HG02943 (cell line): ENCODE results near the gene TNRC6C.

ENCODE experiments used
- ATAC-seq: cut with Tn5 transposase; IDR thresholded peaks from one replicate; pipeline ENCODE4 v1.9.1; 2021; ENCODE audit warnings: mild to moderate bottlenecking, low read depth, moderate library complexity; ENCODE audit not compliant: unreplicated experiment

Gene TNRC6C

DNA sequence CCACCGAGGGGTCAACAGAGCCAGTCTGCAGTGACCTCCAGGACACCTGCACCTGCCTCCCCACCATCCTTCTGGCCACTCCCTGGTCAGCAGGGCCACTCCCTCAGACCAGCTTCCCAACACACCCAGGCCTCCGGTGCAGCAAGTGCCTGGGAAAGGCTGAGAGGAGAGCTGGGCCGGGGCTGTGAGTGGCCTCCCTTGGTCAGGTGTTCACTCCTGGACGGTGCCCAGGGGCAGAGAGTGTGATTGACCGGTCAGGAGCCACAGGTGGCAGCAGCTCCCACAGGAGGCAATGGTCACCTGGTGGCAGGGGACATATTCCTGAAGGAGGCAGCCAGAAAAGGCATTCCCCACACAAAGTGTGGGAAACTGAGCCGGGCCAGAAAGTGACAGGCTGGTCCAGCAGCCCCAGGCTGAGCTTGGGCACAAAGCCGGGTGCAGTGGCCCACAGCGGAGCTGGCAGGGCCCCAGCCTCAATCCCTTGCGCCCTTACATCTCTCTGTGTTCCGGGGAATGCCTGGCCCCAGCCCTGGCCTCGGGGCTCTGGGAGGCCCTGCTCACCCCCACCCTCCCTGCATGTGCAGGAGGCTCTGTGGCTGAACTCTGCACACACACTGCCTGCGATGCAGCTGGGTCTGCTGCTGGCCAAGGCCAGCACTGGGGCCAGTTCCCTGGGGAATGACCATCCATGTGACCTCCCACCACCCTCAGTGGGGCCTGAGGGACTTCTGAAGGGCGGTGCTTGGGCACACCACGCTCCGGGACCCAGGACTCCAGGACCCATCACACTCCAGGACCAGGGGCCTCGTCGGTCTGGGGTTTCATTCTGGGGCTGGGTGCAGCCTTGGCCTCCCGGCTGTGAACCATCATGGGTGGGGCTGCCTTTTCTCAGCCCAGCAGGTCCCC lies 186.5 kb downstream of the TNRC6C start:
- ATAC-seq: no peak

- ATAC-seq: no peak
Measured at GRCh38 chr17:78146471-78146869, 188.0 kb downstream of the TNRC6C start.

- no peak for ATAC-seq
Measured at GRCh38 chr17:78146881-78147280, 188.4 kb downstream of the TNRC6C start.

GRCh38 chr17:78147315-78147998 lies 189.0 kb downstream of the TNRC6C start:
- ATAC-seq: no peak

DNA sequence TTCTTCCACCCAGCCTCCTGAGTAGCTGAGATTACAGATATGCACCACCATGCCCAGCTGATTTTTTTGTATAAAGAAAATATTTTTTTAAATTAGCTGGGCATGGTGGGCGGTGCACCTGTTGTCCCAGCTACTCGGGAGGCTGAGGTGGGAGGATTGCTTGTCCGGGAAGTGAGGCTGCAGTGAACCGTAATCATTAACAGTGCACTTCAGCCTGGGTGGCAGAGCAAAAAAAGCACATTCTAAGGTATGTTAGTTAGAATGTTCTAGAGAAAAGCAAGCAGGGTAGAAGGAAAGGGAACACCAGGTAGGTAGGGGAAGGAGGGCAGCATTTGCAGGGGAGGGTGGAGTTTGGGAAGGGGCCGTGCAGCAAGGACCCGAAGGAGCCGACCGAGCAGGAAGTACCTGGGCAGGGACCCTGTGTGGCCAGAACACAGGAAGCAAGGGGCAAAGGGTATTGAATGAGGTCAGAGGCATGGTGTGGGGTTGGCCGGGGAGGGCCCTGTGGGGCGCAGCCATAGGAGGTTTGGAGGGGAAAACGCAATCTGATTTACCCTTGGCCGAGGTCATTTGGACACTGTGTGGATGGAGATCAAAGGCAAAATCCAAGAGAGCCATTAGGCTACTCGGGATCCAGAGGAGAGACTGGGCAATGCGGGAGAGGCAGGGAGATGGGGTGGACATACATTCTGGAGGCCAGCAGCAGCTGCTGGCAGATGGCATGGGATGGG lies 189.9 kb downstream of the TNRC6C start:
- ATAC-seq: no peak

- ATAC-seq: no peak
Measured at GRCh38 chr17:78151514-78152008, 193.1 kb downstream of the TNRC6C start.

GRCh38 chr17:78154903-78155811 lies 196.7 kb downstream of the TNRC6C start:
- ATAC-seq: no peak
